HEK293T (cell line): ENCODE results near the gene MCF2L.

ENCODE experiments used
- CTCF ChIA-PET: fragments of 350-600 bp; formaldehyde crosslinking; extraction: SDS; loops from one replicate; lab custom pipeline; 2021; ENCODE audit warnings: antibody characterized with exemption, inconsistent platforms; lab: Yijun Ruan, JAX
- POLR2A ChIA-PET: fragments of 350-600 bp; formaldehyde crosslinking; extraction: SDS; loops from one replicate; lab custom pipeline; 2020; ENCODE audit warnings: antibody characterized with exemption, inconsistent platforms; lab: Yijun Ruan, JAX
- DNase-seq: peaks from one replicate; pipeline ENCODE4 v3.0.0; 2012; ENCODE audit warnings: mixed read lengths; ENCODE audit errors: extremely low spot score
- ARNT ChIP-seq: fragments of 450-650 bp; IDR thresholded peaks from 2 replicates; pipeline ENCODE4 v1.6.1; 2017; ENCODE audit warnings: mild to moderate bottlenecking
- BHLHE40 ChIP-seq: fragments of 450-650 bp; IDR thresholded peaks from 2 replicates; pipeline ENCODE4 v1.6.1; 2016; ENCODE audit warnings: mild to moderate bottlenecking, moderate library complexity, borderline replicate concordance
- CTBP1 ChIP-seq: fragments of 450-650 bp; IDR thresholded peaks from 2 replicates; pipeline ENCODE4 v1.6.1; 2016; ENCODE audit warnings: borderline replicate concordance
- ELF4 ChIP-seq: fragments of 450-650 bp; IDR thresholded peaks from 2 replicates; pipeline ENCODE4 v1.6.1; 2017; ENCODE audit warnings: antibody characterized with exemption
- FOXA1 ChIP-seq: fragments of 450-650 bp; IDR thresholded peaks from 2 replicates; pipeline ENCODE4 v1.6.1; 2016; ENCODE audit warnings: mild to moderate bottlenecking
- FOXK2 ChIP-seq: fragments of 450-650 bp; IDR thresholded peaks from 2 replicates; pipeline ENCODE4 v1.6.1; 2016; ENCODE audit warnings: mild to moderate bottlenecking
- FOXM1 ChIP-seq: fragments of 450-650 bp; IDR thresholded peaks from 2 replicates; pipeline ENCODE4 v1.6.1; 2017; ENCODE audit warnings: mild to moderate bottlenecking, borderline replicate concordance
- HDGF ChIP-seq: fragments of 450-650 bp; IDR thresholded peaks from 2 replicates; pipeline ENCODE4 v1.6.1; 2017; ENCODE audit warnings: antibody characterized with exemption, borderline replicate concordance
- L3MBTL2 ChIP-seq: fragments of 450-650 bp; conservative IDR thresholded peaks from 2 replicates; pipeline ENCODE4 v1.6.1; 2016; ENCODE audit warnings: mild to moderate bottlenecking
- LEF1 ChIP-seq: fragments of 450-650 bp; IDR thresholded peaks from 2 replicates; pipeline ENCODE4 v1.6.1; 2017; ENCODE audit warnings: mild to moderate bottlenecking, borderline replicate concordance
- NFRKB ChIP-seq: fragments of 450-650 bp; IDR thresholded peaks from 2 replicates; pipeline ENCODE4 v1.6.1; 2016; ENCODE audit warnings: mild to moderate bottlenecking, moderate library complexity
- SP1 ChIP-seq: fragments of 450-650 bp; IDR thresholded peaks from 2 replicates; pipeline ENCODE4 v1.6.1; 2017
- SUZ12 ChIP-seq: fragments of 450-650 bp; IDR thresholded peaks from 2 replicates; pipeline ENCODE4 v1.6.1; 2016; ENCODE audit warnings: mild to moderate bottlenecking
- TARDBP ChIP-seq: fragments of 450-650 bp; IDR thresholded peaks from 2 replicates; pipeline ENCODE4 v1.6.1; 2016
- ZNF384 ChIP-seq: fragments of 450-650 bp; IDR thresholded peaks from 2 replicates; pipeline ENCODE4 v1.6.1; 2016
- TF ChIP-seq, protein P1 (sequence below): fragments of 450-650 bp; IDR thresholded peaks from 2 replicates; pipeline ENCODE4 v1.6.1; 2016

Gene MCF2L

DNA sequence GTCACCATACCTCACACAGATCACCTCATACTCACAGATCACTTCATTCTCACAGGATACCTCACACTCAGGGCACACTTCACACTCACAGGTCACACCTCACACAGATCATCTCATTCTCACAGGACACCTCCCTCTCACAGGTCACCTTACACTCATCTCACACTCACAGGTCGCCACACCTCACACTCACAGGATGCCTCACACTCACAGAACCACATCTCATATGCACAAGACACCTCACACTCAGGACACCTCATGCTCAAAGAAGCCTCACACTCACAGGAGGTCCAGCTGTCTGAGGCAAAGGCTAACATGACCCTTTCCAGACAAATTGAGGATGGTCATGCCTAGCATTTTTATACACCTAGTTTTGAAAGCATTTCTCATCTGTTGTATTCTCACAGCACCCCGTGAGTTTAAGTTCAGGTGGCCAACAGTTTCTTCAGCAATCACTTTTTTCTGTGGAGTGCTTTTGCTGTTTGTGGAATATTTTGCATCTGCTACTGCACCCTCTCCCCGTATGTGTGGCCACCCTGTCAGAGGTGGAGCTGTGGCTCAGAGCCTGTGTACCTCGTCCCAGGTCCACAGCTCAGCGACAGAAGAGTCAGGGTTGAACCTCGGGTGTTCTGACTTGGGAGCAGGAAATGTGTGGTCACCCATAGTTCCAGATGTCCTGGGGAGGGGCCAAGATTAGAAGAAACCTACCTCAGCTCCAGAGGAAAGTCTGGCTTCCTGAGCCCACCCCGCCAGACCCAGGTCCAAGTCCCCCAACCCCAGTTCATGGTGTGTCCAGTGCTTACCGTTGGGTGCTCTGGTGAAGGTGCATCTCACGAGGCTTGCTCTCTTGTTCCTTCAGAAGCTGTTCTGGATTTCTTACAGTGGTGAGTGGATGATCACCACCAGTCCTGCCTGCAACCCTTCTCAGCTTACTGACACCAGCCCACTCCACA lies 144.2 kb downstream of the MCF2L start:
- TF ChIP-seq ELF4 (no peak), FOXA1 (no peak), SUZ12 (no peak), FOXM1 (no peak), HDGF (no peak), NFRKB (no peak), TARDBP (no peak), LEF1 (no peak), BHLHE40 (no peak), ZNF384 (no peak), FOXK2 (no peak), SP1 (no peak), L3MBTL2 (no peak), ARNT (no peak), CTBP1 (no peak)
- TF ChIP-seq, protein P1, sequence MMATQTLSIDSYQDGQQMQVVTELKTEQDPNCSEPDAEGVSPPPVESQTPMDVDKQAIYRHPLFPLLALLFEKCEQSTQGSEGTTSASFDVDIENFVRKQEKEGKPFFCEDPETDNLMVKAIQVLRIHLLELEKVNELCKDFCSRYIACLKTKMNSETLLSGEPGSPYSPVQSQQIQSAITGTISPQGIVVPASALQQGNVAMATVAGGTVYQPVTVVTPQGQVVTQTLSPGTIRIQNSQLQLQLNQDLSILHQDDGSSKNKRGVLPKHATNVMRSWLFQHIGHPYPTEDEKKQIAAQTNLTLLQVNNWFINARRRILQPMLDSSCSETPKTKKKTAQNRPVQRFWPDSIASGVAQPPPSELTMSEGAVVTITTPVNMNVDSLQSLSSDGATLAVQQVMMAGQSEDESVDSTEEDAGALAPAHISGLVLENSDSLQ, result no peak
- POLR2A ChIA-PET, result no interaction called here
- DNase-seq, result no peak
- CTCF ChIA-PET, result interaction anchor here (0.6 to 1.1 kb wide), 2 partner anchors 10 to 36 kb away, joined by 3 to 4 read pairs; no protein-coding TSS in a partner anchor

DNA sequence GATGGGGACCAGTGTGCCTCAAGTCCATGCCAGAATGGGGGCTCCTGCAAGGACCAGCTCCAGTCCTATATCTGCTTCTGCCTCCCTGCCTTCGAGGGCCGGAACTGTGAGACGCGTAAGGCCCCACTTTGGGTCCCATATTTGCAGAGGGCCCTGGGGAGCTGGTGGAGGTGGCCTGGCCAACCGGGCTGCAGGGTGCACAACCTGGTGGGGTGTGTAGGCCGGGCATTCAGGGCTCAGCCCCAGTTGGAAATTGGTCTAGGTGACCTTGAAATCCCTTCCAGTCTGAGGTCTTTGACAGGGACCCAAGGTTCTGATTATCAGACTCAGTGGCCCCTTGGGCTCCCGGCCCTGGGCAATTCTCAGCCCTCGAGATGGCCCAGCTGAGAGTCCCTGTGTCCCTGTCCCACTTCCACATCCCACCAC lies 144.8 kb downstream of the MCF2L start:
- POLR2A ChIA-PET, result no interaction called here
- CTCF ChIA-PET, result interaction anchor here (1.1 kb wide), 1 partner anchor 10 kb away, joined by 4 read pairs; no protein-coding TSS in a partner anchor
- no peak for DNase-seq
- TF ChIP-seq FOXK2 (no peak), HDGF (no peak), LEF1 (no peak), TARDBP (no peak)

DNA sequence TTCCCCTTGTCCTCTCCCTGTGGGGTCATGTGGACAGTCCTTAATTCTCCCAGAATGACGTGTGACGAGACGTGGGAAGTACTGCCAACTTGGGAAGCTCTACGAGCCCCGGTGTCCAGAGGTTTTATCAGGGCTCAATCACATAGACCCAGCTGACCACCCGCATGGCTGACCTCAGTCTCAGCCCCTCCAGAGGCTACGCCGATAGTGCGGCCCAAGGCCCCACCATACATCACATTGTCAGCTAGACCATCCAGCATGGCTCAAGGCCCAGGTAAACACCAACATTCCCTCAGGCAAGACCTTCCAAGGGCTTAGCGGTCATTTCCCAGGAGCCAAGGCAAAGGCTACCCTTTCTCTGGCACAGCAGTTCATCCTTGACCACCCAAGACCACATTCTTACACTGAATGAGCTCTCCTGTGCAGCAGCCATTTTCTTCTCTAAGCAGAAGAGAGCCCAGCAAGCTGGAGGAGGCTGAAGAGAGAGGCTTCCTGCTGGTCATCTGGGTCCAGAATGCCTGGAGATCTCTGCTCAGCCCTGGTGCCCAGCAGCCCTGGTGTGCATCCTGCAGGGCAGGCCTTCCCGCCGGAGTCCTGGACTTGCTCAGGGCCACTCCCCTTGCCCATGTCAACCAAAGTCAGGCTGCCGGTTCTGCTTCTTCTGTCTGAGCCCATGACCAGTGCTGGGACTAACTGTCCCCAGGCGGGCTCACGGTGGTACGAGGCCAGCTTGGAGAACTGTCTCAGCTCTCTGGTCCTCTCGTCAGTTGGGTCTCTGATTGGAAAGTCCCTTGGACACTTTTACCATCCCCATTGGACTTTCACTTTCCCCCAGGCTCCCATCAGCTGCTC lies 145.7 kb downstream of the MCF2L start:
- ChIA-PET CTCF (no interaction called here), POLR2A (no interaction called here)
- no peak for TF ChIP-seq TARDBP
- no peak for TF ChIP-seq ARNT
- TF ChIP-seq LEF1, result no peak
- no peak for TF ChIP-seq ELF4
- TF ChIP-seq FOXK2, result no peak
- no peak for DNase-seq

DNA sequence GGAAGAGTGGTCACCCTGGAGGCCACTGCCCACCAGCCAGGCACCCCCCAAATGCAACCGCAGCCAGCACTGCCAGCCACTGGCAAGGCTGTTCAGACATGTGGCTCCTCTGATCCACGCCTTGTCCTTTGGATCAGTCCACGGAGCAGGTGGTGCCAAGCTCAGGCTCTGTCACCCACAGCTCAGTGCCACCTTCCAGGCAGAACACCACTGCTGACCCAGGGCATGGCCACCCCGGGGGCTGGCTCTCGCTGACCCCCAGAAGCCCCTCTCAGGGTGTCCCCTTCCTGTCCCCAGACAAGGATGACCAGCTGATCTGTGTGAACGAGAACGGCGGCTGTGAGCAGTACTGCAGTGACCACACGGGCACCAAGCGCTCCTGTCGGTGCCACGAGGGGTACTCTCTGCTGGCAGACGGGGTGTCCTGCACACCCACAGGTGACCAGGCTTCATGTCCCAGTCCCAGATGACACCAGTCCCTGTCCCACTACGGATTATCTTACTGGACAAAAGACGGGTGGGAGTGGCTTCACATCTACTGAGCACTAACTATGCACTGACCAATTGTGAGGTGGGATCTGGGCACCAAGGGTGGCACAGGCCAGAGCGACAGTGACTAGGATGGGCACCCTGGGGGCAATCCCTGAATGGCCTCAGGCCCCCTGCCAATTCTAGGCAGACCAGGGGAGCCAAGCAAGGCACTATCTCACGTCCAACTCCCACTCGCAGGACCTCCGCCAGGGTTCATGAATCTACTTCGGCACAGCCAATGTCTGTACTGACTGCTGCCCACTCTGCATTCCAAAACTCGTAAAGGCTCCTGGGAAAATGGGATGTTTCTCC lies 146.6 kb downstream of the MCF2L start:
- CTCF ChIA-PET, result no interaction called here
- POLR2A ChIA-PET, result no interaction called here
- no peak for DNase-seq
- TF ChIP-seq NFRKB (no peak), SP1 (no peak), L3MBTL2 (no peak), BHLHE40 (no peak), FOXM1 (no peak), ZNF384 (no peak), LEF1 (no peak), ELF4 (no peak), SUZ12 (no peak), ARNT (no peak), HDGF (no peak), FOXK2 (no peak), CTBP1 (no peak)
- TF ChIP-seq, protein P1, result no peak

DNA sequence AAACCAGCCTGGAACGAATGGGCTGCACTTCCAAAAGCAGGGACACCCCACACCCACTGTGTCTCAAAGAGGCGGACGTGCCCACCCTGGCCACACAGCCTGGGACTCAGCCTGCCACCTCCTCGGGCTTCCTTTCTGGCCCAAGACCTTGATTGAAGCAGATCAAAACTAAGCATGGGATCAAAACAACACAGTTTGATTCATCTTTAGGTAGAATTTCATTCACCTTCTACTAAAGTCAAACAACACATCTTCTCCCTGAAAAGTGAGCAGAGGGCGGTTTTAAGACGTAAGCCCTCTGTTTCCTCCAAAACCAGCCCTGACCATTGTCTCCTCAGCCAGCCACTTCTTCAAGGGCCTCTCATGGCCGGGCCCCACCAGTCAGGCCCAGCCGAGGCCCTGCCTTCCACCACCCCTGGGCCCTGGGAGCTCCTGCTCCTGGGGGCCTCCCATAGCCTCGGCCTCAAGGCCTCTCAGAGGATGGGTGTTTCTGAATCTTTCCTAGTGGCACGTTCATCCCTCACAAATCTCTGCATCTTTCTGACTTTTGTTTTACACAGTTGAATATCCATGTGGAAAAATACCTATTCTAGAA lies 147.3 kb downstream of the MCF2L start:
- no peak for TF ChIP-seq ELF4
- TF ChIP-seq CTBP1, result no peak
- no peak for TF ChIP-seq ARNT
- no peak for TF ChIP-seq BHLHE40
- no peak for TF ChIP-seq NFRKB
- no peak for TF ChIP-seq ZNF384
- TF ChIP-seq, protein P1, result no peak
- no peak for TF ChIP-seq L3MBTL2
- no peak for TF ChIP-seq HDGF
- ChIA-PET POLR2A (no interaction called here), CTCF (no interaction called here)
- no peak for DNase-seq
